K562 (cell line): ENCODE measurements around the gene ATF6B. TPM values are rescaled to one million over a fixed set of nuclear protein-coding genes. Genes with fewer than 3 reads are reported as not detected.

Experiments
- BRF1 ChIP-seq: IDR thresholded peaks from 3 replicates; pipeline ENCODE4 v1.6.1; 2011; ENCODE audit warnings: borderline replicate concordance, mild to moderate bottlenecking; ENCODE audit not compliant: insufficient read length; ENCODE audit errors: extremely low read depth
- CBX3 ChIP-seq, 2 experiments: IDR thresholded peaks; 1 replicate in 1 of 2; 2 replicates in 1 of 2; pipeline ENCODE4 v1.6.1; 2012; ENCODE audit warnings: inconsistent platforms in 2 of 2, low read length in 2 of 2, borderline replicate concordance in 1 of 2, control low read depth in 1 of 2
- ETS1 ChIP-seq: conservative IDR thresholded peaks from 2 replicates; pipeline ENCODE4 v1.6.1; 2011; ENCODE audit warnings: low read depth, mild to moderate bottlenecking, low read length; ENCODE audit not compliant: control insufficient read depth
- GABPB2 ChIP-seq: fragments of 250-450 bp; sonication (Bioruptor Pico); conservative IDR thresholded peaks from 2 replicates; pipeline ENCODE4 v1.5.1; 2021; ENCODE audit warnings: mild to moderate bottlenecking
- HNRNPLL ChIP-seq: fragments of 200-400 bp; formaldehyde crosslinking; IDR thresholded peaks from 2 replicates; pipeline ENCODE4 v1.6.1; 2017; ENCODE audit warnings: low read length, low read depth, mild to moderate bottlenecking; ENCODE audit not compliant: poor library complexity, severe bottlenecking
- REST ChIP-seq, 2 experiments: fragments of 450-650 bp; formaldehyde crosslinking in 1 of 2; IDR thresholded peaks; 2 replicates each; pipeline versions ENCODE4 v1.4.0 to v1.6.1; 2014 to 2020; ENCODE audit warnings: mild to moderate bottlenecking in 2 of 2, borderline replicate concordance in 1 of 2, low read depth in 1 of 2
- SRF ChIP-seq, 2 experiments: fragments of 250-450, 450-650 bp in 1 of 2; sonication (Bioruptor Pico) in 1 of 2; sonication (generic) in 1 of 2; formaldehyde crosslinking; IDR thresholded peaks; 2 replicates each; pipeline versions ENCODE4 v1.5.0 to v1.5.1; 2020 to 2022; ENCODE audit warnings: mild to moderate bottlenecking in 1 of 2, missing genetic modification reagents in 1 of 2
- ZFP30 ChIP-seq: fragments of 250-450 bp; sonication (Bioruptor Pico); IDR thresholded peaks from 2 replicates; pipeline ENCODE4 v1.8.0; 2022; ENCODE audit warnings: moderate library complexity, mild to moderate bottlenecking, inconsistent platforms, borderline replicate concordance
- ZNF146 ChIP-seq: IDR thresholded peaks from one replicate; pipeline ENCODE4 v1.6.1; 2018; ENCODE audit warnings: missing compliant biosample characterization; ENCODE audit not compliant: unreplicated experiment
- polyA plus RNA-seq, 8 experiments: library from polyadenylated mRNA; depleted of rRNA in 4 of 8; stranded (reverse) in 5 of 8; unstranded in 3 of 8; fragments of >200 nt; fragmentation: Nextera tagmentation in 2 of 8; fragmentation: Illumina TruSeq in 1 of 8; extraction: Ambion mirVana in 2 of 8; extraction: Trizol in 1 of 8; gene quantifications; 2 replicates each; pipeline versions ENCODE4 v1.2.1 to v1.2.3, GENCODE V29; 2011 to 2014; ENCODE audit warnings: inconsistent platforms in 1 of 8, missing spikeins in 1 of 8
- total RNA-seq, 7 experiments: library from RNA; depleted of rRNA in 6 of 7; stranded (reverse); fragments of >200 nt in 6 of 7; fragmentation: Illumina TruSeq in 2 of 7; extraction: Trizol in 2 of 7; gene quantifications; 2 replicates each; pipeline versions ENCODE4 v1.2.1 to v1.2.3, GENCODE V29; 2011 to 2021; ENCODE audit warnings: low replicate concordance in 1 of 7

ATF6B gene
- total and polyA plus RNA-seq, 9 of the 15 experiments (the other 6 are each of a cell fraction or from before 2014, with no cell fraction given) = 20.7 to 131 (median 31.7) TPM

GRCh38 chr6:32152769-32153563, 24.9 kb upstream of the ATF6B start (continued):
- TF ChIP-seq REST (IDR thresholded peaks at IDR 0.05; ENCODE audit: borderline replicate concordance) = no peak
- TF ChIP-seq REST (CRISPR knock-in tag; IDR thresholded peaks at IDR 0.05; ENCODE audit: low read depth) = no peak
- TF ChIP-seq ZFP30 = no peak
- TF ChIP-seq BRF1 = no peak
- TF ChIP-seq SRF (CRISPR knock-in tag; IDR thresholded peaks at IDR 0.05) = no peak
- peak in 1 of 2 experiments; percentile 12; a peak in 1 of 3 replicates for TF ChIP-seq CBX3 (IDR thresholded peaks at IDR 0.05; ENCODE audit: borderline replicate concordance in 1 of 2, low read length in 2 of 2)
- no peak for TF ChIP-seq GABPB2 (CRISPR knock-in tag)
- TF ChIP-seq HNRNPLL = peak; percentile 8
- no peak for TF ChIP-seq ZNF146
- TF ChIP-seq ETS1 = no peak
